ENCODE results near the gene TNS4.

TNS4 gene

DNA sequence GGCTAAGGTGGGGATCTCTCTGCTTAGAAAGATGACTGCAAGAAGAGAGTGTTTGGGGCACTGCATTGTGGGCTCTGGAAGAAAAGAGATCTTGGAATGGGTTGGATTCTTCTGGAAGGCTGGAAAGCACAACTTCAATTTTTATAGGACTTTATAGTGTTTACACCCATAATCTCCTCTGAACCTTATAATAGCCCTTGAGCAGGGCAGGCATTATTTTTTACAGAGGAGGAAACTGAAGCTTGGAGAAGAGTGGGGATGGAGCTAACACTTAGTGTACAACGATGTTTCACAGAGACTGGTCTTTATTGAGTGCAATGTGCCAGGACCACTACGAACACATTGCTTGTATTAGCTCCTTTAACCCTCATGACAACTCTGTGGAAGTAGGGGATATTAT is 10.4 kb downstream of the TNS4 start:
- Histone ChIP-seq H3K4me3 (replicated peaks; ENCODE audit: low read depth, low read length) (no peak overlapping the region), H3K27me3 (replicated peaks; ENCODE audit: control insufficient read depth, insufficient read depth, low read length) (peaks cover 4% of the 10 kb centered on the region), H3K36me3 (ENCODE audit: control insufficient read depth, insufficient read depth, low read length) (no peaks in the 10 kb centered on the region)
- TF ChIP-seq CTCF (IDR thresholded peaks at IDR 0.05; ENCODE audit: insufficient read depth, low read length, poor library complexity, severe bottlenecking) = no peak
- DNase-seq (ENCODE audit: extremely low read depth, insufficient read length) = no peak

GRCh38 chr17:40490289-40490853 is 11.1 kb downstream of the TNS4 start:
- Histone ChIP-seq H3K36me3 (ENCODE audit: control insufficient read depth, insufficient read depth, low read length) (no peaks in the 10 kb centered on the region), H3K4me3 (replicated peaks; ENCODE audit: low read depth, low read length) (no peak overlapping the region)
- no peak for DNase-seq (ENCODE audit: extremely low read depth, insufficient read length)

GRCh38 chr17:40487371-40488020 is 13.9 kb downstream of the TNS4 start:
- no peak for TF ChIP-seq CTCF (IDR thresholded peaks at IDR 0.05; ENCODE audit: insufficient read depth, low read length, poor library complexity, severe bottlenecking)
- no peaks in the 10 kb centered on the region for H3K36me3 ChIP-seq (ENCODE audit: control insufficient read depth, insufficient read depth, low read length)
- H3K27me3 ChIP-seq (replicated peaks; ENCODE audit: control insufficient read depth, insufficient read depth, low read length) = peaks cover 5% of the 10 kb centered on the region
- H3K4me3 ChIP-seq (replicated peaks; ENCODE audit: low read depth, low read length) = no peak overlapping the region
- no peak for DNase-seq (ENCODE audit: extremely low read depth, insufficient read length)

More at GRCh38 chr17:40490289-40490853, 11.1 kb downstream of the TNS4 start:
- TF ChIP-seq CTCF (IDR thresholded peaks at IDR 0.05; ENCODE audit: insufficient read depth, low read length, poor library complexity, severe bottlenecking) = no peak
- H3K27me3 ChIP-seq (replicated peaks; ENCODE audit: control insufficient read depth, insufficient read depth, low read length) = peaks cover 5% of the 10 kb centered on the region

DNA sequence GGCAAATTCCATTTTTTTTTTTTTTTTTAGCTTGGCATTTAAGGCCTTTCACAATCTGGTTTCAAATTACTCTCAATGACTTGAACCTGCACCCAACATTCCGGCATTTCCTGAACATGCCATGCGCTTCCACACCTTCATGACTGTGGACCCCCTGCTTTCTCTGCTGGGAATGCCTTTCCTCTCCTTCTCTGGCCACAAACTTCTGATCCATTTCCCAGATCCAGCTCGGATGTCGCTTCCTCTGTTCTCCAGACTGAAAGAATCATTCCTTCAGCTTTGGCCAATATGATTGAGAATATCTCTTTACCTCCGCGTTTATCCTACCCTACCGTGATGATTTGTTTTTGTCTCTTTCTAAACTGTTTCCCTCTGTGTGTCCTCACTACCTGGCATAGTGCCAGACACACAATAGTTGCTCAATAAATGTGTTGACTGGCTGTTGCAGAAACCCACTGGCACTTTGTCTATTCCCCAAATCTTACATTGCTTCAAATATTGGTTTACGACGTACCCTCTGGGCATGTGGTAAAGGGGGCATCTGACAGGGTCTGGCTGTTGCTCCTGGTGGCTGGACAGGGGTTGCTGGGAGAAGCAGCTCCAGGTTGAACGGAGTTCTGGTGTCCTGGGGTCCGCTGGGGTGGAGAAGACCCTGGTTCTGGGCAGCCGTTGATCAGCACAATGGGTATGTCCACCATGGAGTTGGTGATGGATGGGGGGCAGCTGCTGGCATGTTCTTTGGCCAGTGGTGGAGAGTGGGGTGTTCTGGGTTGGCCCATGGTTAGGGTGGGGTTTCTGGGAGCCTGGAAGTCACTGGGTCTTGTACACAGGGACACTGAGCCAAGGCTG is 14.7 kb downstream of the TNS4 start:
- no peaks in the 10 kb centered on the region for H3K36me3 ChIP-seq (ENCODE audit: control insufficient read depth, insufficient read depth, low read length)
- no peak for TF ChIP-seq CTCF (IDR thresholded peaks at IDR 0.05; ENCODE audit: insufficient read depth, low read length, poor library complexity, severe bottlenecking)
- no peak overlapping the region for H3K4me3 ChIP-seq (replicated peaks; ENCODE audit: low read depth, low read length)
- peaks cover 5% of the 10 kb centered on the region for H3K27me3 ChIP-seq (replicated peaks; ENCODE audit: control insufficient read depth, insufficient read depth, low read length)
- DNase-seq (ENCODE audit: extremely low read depth, insufficient read length) = no peak

DNA sequence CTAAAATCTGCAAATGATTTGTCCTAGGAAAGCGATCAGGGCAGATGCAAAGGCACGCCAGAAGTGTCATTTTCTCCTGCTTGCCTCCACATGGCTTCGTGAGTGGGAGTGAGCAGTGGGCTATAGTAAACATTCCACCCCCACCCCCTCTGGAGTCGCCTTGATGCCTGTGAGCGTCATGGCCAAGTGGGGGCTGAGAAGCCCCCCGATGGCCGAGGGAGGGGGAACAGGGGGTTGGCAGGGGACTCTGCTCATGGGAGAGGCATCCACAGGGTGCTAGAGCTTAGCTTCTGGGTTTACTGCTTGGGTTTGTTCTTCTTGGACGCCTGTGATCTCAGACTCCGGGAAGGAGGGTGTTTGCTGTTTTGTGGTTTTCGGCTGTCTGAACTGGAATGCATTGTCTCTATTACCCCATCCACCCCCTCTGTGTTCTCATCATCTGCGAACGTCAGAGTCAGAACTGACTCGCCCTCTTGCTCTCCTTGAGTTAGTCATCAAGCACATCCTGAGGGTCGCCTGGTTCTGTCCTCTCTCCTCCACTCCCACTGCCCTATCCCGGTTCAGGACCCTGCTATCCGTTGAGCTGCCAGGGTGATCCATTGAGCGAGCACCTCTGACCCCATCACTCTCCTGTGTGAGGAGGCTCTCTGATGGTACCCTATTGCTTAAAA is 15.4 kb downstream of the TNS4 start:
- Histone ChIP-seq H3K27me3 (replicated peaks; ENCODE audit: control insufficient read depth, insufficient read depth, low read length) (peaks cover 5% of the 10 kb centered on the region), H3K4me3 (replicated peaks; ENCODE audit: low read depth, low read length) (no peak overlapping the region), H3K36me3 (ENCODE audit: control insufficient read depth, insufficient read depth, low read length) (no peaks in the 10 kb centered on the region)
- DNase-seq (ENCODE audit: extremely low read depth, insufficient read length) = no peak
- TF ChIP-seq CTCF (IDR thresholded peaks at IDR 0.05; ENCODE audit: insufficient read depth, low read length, poor library complexity, severe bottlenecking) = no peak

All from GM06990 (cell line).